OCI-LY1 (cell line): Measurements from ENCODE around the gene TMEM139.

Experiments used
- EZH2 ChIP-seq: fragments of 200-600 bp; sonication (generic), shearing (Covaris generic); IDR thresholded peaks from 2 replicates; pipeline ENCODE4 v1.8.0; 2017; ENCODE audit warnings: borderline replicate concordance, mixed run types, mild to moderate bottlenecking, antibody characterized with exemption, low read length, moderate library complexity, mixed read lengths
- TF ChIP-seq, protein P1 (sequence below): fragments of 200-600 bp; sonication (generic), shearing (Covaris generic); IDR thresholded peaks from 2 replicates; pipeline ENCODE4 v1.5.1; 2017; ENCODE audit warnings: mild to moderate bottlenecking, antibody characterized with exemption, low read length, moderate library complexity, mixed read lengths

DNA sequence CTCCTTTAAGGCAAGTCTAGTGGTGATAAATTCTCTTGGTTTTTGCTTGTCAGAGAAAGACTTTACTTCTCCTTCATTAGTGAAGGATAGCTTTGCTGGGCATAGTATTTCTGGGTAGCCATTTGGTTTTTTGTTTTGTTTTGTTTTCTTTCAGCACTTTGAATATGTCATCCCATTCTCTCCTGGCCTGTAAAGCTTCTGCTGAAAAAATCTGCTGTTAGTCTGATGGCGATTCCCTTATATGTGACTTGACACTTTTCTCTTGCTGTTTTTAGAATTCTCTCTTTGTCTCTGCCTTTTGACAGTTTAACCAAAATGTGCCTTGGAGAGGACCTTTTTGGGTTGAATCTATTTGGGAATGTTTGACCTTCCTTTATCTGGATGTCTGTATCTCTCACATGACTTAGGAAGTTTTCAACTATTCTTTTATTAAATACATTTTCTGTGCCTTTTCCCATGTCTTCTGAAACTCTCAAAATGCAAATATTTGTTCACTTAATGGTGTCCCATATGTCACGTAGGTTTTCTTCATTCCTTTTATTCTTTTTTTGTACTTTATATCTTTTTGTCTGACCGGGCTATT, 48.3 kb upstream of the TMEM139 start:
- TF ChIP-seq, protein P1, sequence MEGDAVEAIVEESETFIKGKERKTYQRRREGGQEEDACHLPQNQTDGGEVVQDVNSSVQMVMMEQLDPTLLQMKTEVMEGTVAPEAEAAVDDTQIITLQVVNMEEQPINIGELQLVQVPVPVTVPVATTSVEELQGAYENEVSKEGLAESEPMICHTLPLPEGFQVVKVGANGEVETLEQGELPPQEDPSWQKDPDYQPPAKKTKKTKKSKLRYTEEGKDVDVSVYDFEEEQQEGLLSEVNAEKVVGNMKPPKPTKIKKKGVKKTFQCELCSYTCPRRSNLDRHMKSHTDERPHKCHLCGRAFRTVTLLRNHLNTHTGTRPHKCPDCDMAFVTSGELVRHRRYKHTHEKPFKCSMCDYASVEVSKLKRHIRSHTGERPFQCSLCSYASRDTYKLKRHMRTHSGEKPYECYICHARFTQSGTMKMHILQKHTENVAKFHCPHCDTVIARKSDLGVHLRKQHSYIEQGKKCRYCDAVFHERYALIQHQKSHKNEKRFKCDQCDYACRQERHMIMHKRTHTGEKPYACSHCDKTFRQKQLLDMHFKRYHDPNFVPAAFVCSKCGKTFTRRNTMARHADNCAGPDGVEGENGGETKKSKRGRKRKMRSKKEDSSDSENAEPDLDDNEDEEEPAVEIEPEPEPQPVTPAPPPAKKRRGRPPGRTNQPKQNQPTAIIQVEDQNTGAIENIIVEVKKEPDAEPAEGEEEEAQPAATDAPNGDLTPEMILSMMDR = no peak
- no peak for TF ChIP-seq EZH2
